HG02588 (cell line): ENCODE data around the gene ZNF337.
"Not testable (repeated sequence)": the region's sequence is repeated elsewhere in the genome, so short reads cannot be mapped to it uniquely, and the experiment has no call there.

Experiments used
- ATAC-seq: cut with Tn5 transposase; IDR thresholded peaks from one replicate; pipeline ENCODE4 v1.9.1; 2021; ENCODE audit warnings: mild to moderate bottlenecking, moderate library complexity; ENCODE audit not compliant: unreplicated experiment

ZNF337 gene

DNA sequence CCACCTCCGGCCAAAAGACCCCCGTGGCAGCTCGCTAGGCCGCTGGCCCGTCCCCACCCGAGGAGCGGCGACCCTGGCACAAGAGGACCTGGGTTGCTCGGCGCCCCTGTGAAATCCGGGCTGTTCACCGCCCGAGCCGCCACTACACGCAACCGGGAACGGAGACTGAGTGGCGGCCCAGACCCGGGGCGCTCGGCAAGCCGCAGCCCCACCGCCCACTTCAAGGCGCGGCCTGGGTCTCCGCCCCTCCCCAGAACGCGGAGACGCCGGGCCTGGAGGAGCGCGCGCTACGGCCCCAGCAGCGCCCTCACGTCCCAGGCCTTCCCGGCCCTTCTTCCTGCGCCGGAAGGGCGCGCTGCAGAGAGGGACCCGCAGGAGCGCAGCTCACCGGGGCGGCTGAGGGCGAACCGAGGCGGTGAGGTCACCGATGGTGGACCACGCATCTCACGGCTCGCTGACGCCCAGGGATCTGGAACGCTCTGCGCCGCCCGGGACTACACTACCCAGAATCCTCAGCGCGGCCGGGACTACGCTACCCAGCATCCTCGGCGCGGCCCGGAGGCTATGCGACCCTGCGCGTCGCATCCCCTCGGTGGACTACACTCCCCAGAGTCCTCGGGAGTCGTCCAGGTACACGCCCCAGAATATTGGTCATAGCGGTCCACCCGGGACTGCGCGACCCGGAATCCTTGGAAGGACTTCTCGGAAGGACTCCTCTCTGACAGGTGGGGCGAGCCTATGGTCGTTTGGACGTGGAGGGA is at the start of gene ZNF337:
ZNF337 (minus strand) TSS at position 483 of the 761 bp plus-strand sequence. CDS start 10,436 bp downstream, outside the sequence.
- ATAC-seq, result peak; percentile 97

DNA sequence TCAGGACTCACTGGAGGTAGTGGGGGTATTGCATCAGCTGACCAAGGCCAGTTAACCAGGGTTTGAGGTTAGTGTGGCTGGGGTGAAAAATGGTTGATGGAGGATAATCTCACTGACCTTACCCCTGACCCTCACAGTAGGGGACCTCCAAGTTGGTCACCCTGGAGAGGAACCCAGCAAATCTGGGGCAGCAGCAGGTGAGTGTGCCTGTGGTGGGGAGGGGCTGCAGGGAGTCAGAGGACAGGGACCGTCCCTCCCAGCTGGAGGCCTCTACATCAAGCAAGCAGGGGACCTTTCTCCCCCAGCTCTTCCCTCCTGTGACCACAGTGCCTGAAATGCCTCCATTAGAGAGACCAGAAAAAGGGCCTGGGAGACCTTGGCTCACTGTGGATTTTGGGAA is 49.1 kb upstream of the ZNF337 start:
- no peak for ATAC-seq

DNA sequence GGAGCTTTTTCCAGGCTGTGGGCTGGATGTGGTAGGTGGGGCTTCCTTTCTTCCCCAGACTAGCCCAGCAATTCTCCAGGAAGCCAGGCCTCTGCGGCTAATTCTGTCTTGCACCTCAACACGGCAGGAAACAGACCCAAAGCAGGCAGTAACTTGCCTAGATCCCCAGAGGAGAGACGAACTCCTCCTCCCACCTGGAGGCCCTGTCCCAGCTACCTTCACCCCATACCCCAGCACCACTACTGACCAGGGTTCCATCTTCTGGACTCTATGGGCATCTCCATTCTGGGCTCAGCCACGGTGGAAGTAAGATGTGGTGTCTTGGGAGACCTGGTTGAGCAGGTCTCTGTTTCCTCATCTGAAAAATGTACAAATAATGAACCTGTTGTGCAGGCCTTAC is 48.4 kb upstream of the ZNF337 start:
- no peak for ATAC-seq

DNA sequence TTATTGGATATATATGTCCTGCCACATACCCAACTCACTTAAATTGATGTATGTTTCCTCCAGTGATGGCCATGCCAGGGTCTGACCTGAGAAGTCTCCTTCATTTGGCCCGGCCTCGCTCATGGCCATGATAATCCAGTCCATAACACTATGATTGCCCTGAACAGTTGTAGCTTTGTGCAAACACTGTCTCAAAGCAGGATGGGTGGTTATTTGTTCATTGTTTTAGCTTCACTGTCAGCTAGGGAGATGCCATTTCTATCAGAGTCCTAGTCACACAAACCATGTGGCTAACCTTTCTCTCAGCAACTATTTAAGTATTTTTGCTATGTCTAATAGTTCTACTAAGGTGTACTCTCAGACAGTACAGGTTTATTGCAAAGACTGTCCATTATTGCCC is 47.6 kb upstream of the ZNF337 start:
- no peak for ATAC-seq

DNA sequence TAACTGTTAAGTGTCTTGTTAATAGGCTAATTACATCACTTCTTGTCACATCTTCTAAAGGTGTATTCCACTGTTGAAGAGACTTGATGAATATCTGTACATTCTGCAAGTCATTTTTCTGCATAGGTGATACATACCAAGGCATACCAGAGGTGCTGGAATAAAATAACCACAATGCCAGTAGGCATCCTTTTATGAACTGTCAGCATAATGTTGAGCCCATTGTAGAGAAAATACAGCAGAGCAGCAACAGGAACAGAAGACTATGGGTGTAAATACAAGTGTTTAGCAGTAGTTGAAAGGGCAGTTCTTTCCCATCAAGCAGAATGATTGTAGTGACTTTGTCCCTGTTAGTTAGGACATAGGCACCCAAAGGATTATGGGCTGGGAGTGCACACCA is 44.4 kb upstream of the ZNF337 start:
- ATAC-seq, result no peak

DNA sequence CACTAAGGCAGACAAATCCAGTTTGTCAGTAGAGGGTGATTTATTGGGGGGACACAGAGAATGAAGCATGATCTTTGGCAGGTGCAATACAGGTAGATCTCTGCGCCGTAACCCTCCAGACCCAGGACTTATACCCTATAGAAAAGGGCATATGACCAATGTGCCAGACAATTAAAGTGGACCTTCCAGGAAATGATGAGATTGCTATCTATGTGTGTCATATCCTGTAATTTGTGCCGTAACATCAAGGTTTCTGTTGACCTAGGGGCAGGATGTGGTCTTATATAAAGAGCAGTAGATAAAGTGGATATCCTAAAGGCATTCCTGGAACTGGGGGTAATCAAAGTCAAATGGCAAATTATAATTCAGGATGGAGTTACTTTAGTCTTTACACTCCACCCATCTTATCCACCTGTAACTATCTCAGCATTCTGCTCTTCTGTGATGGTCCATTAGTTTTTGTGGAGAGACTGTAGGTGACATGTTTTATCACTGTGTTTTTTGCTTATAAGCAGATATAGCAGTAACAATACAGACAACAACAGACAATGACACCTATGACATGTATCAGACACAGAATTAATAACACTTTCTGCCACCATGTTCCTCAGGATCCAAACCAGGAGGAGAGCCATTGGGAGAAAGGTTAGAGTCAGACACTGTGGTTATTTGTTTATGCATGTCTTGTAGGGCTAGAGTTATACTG is 43.1 kb upstream of the ZNF337 start:
- no peak for ATAC-seq

DNA sequence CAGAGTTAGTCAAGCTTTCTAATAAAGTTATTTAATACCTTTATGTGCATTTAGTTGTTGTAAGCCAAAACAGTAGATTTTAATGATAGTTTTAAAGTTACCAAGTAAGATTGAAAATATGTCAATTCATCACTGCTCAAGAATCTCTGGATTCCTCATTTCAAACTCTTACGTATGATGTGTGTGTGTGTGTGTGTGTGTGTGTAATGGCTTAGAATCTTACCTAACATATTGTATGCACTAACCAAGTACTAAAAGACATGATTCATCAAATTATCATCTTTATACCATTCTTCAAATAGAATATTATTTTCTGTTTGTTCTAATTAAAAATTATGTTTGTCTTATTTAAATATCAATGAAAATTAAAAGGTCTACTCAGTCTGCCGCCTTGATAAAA is 41.5 kb upstream of the ZNF337 start:
- ATAC-seq, result no peak

DNA sequence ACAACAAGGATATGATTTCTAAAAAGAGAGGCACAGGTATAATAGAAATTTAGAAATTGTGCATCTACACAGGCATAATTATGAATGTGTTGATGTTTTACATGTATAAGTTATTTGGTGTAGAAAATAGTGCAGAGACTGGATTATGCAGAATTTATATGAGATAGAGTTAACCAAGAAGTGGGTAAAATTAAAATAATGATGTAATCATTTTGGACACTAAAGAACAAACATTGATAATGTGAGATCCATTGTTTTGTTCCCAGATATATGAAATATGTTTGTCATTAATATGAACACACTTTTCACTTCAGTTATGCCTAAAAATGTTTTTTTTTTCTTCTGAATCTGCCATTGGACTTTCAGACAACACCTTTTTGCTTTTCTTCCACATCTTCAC is 37.2 kb upstream of the ZNF337 start:
- no peak for ATAC-seq

DNA sequence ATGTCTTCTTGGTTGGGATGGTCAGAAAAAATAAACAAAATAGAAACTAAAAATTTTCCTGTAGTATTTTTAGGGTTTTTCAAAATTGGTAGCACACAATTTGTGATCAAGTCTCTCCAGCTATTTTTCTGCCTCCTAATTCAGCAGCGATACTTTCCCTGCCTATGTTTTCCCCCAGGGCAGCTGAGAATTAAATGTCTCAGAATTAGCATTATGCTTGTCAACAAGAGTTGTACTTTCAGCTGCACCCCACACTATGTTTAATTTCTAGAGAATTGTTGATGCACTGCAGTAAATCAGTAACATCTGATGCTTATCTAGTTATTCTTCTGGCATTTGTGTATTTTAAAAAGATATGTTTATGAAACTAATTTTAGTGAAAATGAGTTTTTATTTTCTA is 34.2 kb upstream of the ZNF337 start:
- no peak for ATAC-seq

DNA sequence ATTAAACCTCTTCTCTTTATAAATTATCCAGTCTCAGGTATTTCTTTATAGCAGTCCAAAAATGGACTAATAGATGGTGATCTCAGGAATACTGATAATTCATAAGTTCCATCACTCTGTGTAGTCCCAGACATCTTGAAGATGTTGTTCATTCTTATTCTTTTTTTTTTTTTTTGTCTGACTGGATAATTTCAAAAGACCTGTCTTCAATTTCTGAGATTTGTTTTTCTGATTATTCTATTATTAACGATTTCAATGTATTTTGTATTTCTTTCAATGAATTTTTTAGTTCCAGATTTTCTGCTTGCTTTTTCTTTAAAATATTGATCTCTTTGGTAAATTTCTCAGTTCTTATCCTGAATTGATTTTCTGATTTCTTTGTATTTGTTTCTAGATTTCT is 29.7 kb upstream of the ZNF337 start:
- no peak for ATAC-seq

DNA sequence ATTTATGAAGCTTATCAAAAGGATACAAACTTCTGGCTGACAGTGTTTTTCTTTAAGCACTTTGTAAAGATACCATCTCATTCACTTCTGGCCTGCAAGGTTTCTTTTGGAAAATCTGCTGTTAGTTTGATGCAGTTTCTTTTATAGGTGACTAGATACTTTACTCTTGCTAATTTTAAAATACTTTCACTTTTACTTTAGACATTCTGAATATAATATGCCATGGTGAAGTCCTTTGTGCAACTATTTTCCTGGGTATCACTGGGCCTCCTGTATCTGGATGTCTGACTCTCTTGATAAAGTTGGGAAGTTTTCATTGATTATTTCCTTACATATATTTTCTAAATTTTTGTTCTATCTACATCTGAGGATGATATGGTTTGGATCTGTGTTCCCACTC is 29.0 kb upstream of the ZNF337 start:
- no peak for ATAC-seq

DNA sequence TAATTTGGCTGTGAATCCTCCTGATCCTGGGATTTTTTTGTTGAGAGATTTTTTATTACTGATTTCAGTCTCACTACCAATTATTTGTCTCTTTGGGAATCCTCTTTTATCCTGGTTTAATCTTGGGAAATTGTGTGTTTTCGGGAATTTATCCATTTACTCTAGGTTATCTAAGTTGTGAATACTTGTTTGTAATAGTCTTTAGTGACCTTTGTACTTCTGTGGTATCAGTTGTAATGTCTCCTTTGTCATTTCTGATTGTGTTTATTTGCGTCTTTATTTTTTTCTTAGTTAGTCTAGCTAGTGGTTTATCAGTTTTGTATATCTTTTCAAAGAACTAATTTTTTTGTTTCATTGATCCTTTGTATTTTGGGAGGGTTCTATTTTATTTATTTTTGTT is 27.3 kb upstream of the ZNF337 start:
- ATAC-seq, result no peak

DNA sequence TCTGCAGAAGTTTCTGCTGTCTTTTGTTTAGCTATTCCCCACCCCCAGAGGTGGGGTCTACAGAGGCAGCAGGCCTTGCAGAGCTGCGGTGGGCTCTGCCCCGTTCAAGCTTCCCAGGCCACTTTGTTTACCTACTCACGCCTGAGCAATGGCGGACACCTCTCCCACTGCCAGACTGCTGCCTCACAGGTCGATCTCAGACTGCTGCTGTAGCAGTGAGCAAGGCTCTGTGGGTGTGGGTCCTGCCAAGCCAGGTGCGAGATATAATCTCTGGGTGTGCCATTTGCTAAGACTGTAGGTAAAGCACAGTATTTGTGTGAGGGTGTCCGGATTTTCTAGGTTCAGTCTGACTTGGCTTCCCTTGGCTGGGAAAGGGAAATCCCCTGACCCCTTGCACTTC is 23.6 kb upstream of the ZNF337 start:
- no peak for ATAC-seq

DNA sequence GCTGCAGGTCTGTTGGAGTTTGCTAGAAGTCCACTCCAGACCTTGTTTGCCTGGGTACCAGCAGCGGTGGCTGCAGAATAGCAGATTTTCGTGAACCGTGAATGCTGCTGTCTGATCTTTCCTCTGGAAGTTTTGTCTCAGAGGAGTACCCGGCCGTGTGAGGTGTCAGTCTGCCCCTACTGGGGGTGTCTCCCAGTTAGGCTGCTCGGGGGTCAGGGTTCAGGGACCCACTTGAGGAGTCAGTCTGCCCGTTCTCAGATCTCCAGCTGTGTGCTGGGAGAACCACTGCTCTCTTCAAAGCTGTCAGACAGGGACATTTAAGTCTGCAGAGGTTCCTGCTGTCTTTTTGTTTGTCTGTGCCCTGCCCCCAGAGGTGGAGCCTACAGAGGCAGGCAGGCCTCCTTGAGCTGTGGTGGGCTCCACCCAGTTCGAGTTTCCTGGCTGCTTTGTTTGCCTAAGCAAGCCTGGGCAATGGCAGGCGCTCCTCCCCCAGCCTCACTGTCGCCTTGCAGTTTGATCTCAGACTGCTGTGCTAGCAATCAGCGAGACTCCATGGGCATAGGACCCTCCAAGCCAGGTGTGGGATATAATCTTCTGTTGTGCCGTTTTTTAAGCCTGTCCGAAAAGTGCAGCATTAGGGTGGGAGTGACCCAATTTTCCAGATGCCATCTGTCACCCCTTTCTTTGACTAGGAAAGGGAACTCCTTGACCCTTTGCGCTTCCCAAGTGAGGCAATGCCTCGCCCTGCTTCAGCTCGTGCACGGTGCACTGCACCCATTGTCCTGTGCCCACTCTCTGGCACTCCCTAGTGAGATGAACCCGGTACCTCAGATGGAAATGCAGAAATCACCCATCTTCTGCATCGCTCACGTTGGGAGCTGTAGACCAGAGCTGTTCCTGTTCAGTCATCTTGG is 22.5 kb upstream of the ZNF337 start:
- ATAC-seq, result not testable (repeated sequence)

DNA sequence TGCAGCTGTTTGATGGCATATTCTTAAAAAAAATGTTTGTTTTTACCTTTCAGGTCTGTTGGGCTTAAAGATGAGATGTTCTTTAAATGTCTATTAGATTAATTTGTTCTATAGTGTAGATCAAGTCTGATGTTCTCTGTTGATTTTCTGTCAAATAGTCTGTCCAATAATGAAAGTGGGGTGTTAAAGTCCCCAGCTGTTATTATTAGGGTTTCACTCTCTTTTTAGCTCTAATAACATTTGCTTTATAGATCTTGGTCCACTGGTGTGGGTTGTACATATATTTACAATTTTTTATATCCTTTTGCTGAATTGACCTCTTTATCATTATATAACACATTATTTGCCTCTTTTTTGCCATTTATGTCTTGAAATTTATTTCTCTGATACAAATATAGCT is 11.0 kb upstream of the ZNF337 start:
- no peak for ATAC-seq

DNA sequence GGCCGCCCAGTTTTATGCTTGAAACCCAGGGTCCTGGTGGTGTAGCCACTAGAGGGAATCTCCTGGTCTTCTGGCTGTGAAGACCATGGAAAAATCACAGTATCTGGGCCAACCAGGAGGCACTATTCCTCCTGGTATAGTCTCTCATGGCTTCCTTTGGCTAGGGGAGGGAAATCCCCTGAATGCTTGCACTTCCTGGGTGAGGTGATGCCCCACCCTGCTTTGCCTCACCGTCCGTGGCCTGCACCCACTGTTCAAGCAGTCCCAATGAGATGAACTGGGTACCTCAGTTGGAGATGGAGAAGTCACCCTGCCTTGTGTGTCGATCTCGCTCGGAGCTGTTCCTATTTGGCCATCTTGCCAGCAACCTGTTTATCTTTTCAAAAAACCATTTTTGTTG is 10.1 kb upstream of the ZNF337 start:
- ATAC-seq, result no peak

DNA sequence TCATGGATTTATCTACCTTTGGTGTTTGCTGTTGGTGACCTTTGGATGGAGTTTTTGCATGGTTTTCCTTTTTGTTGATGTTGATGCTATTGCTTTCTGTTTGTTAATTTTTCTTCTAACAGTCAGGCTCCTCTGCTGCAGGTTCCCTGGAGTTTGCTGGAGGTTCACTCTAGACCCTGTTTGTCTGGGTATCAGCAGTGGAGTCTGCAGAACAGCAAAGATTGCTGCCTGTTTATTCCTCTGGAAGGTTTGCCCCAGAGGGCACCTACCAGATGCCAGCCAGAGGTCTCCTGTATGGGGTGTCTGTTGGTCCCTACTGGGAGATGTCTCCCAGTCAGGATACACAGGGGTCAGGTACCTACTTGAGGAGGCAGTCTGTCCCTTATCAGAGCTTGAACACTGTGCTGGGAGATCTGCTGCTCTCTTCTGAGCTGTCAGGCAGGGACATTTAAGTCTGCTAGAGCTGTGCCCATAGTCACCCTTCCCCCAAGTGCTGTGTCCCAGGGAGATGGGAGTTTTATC is 9.2 kb upstream of the ZNF337 start:
- no peak for ATAC-seq

DNA sequence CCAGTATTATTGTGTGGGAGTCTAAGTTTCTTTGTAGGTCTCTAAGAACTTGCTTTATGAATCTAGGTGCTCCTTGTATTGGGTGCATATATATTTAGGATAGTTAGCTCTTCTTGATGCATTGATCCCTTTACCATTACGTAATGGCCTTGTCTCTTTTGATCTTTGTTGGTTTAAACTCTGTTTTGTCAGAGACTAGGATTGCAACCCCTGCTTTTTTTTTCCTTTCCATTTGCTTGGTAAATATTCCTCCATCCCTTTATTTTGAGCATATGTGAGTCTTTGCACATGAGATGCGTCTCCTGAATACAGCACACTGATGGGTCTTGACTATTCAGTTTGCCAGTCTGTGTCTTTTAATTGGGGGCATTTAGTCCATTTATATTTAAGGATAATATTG is 7.7 kb upstream of the ZNF337 start:
- not testable (repeated sequence) for ATAC-seq

DNA sequence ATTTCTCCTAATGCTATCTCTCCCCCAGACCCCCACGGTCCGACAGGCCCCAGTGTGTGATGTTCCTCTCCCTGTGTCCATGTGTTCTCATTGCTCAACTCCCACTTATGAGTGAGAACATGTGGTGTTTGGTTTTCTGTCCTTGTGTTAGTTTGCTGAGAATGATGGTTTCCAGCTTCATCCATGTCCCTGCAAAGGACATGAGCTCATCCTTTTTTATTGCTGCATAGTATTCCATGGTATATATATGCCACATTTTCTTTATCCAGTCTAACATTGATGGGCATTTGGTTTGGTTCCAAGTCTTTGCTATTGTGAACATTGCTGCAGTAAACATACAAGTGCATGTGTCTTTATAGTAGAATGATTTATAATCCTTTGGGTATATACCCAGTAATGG is 4.2 kb upstream of the ZNF337 start:
- ATAC-seq, result not testable (repeated sequence)

DNA sequence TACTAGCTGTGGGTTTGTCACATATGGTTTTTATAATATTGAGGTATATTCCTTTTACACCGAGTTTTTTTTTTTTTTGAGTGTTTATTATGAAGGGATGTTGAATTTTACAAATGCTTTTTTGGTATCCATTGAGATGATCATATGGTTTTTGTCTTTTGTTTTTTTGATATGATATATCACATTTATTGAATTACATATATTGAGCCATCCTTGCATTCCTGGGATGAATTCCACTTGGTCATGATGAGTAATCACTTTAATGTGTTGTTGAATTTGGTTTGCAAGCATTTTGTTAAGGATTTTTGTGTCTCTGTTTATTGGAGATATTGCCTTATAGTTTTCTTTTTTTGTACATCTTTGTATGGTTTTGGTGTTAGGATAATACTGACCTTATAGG is 3.3 kb upstream of the ZNF337 start:
- no peak for ATAC-seq

DNA sequence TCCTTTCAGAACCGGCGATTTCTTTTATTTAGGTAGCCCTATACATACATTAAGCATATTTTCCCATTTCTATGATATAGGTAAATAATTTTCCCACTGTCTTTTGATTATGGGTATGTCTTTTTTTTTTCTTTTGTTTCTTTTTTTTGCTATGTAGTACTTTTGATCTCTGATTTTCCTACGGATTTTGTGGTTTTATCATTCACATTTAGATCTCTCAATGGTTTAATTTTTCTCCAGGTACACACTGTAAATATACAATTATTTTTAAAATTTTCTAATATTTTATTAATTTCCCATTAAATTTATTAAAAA is 436 bp upstream of the ZNF337 start:
- ATAC-seq, result no peak
